T-cell (primary cell): ENCODE data around the gene CFAP77. TPM values are rescaled to one million over a fixed set of nuclear protein-coding genes. Genes with fewer than 3 reads are reported as not detected.
"Not testable (repeated sequence)": the region's sequence is repeated elsewhere in the genome, so short reads cannot be mapped to it uniquely, and the experiment has no call there.

ENCODE experiments used
- ATAC-seq, 4 experiments: fragments of 200-7000 bp in 3 of 4; fragments of 150-1000 bp in 1 of 4; cut with Tn5 transposase; replicated peaks in 1 of 4; 1 replicate in 3 of 4; 2 replicates in 1 of 4; pipeline ENCODE4 v1.10.0; 2021; ENCODE audit warnings: moderate library complexity in 3 of 4, mild to moderate bottlenecking in 2 of 4, moderate number of reproducible peaks in 1 of 4
- CTCF ChIA-PET, 2 donors: fragments of 300-600 bp; sonication (Branson Sonifier 250); formaldehyde crosslinking; loops; one replicate each; lab custom pipeline; 2022; ENCODE audit warnings: antibody characterized with exemption in 2 of 2; lab: Charles Lee
- POLR2A ChIA-PET, 2 donors: fragments of 300-600 bp; sonication (Branson Sonifier 250); formaldehyde crosslinking; loops; one replicate each; lab custom pipeline; 2022; ENCODE audit warnings: antibody characterized with exemption in 2 of 2; lab: Charles Lee
- DNase-seq, 35 experiments: peaks; one replicate each; pipeline versions ENCODE4 v3.0.0 to v3.0.0-alpha.2; 2013 to 2023
- H3K27ac ChIP-seq: one replicate; pipeline ENCODE4 v1.5.1; 2013; ENCODE audit warnings: low read length
- H3K27me3 ChIP-seq, 2 experiments: replicated peaks in 1 of 2; 1 replicate in 1 of 2; 2 replicates in 1 of 2; pipeline versions ENCODE4 v1.6.1 to v1.7.0; 2013; ENCODE audit warnings: low read length in 1 of 2, mixed read lengths in 1 of 2; ENCODE audit not compliant: control insufficient read depth in 2 of 2, insufficient read depth in 2 of 2; ENCODE audit errors: extremely low read depth in 1 of 2
- H3K36me3 ChIP-seq, 2 donors: 1 replicate in 1 of 2; 2 replicates in 1 of 2; pipeline versions ENCODE4 v1.6.1 to v1.7.0; 2013; ENCODE audit warnings: low read length in 1 of 2; ENCODE audit not compliant: control insufficient read depth in 2 of 2, insufficient read depth in 1 of 2; ENCODE audit errors: extremely low read depth in 1 of 2
- H3K4me1 ChIP-seq, 2 experiments: 1 replicate in 1 of 2; 2 replicates in 1 of 2; pipeline versions ENCODE4 v1.6.1 to v1.7.0; 2013; ENCODE audit warnings: low read length in 2 of 2, mixed read lengths in 1 of 2; ENCODE audit not compliant: insufficient read depth in 2 of 2, control insufficient read depth in 1 of 2; ENCODE audit errors: extremely low read depth in 1 of 2
- H3K4me3 ChIP-seq, 2 donors: 1 replicate in 1 of 2; 2 replicates in 1 of 2; pipeline versions ENCODE4 v1.5.1 to v1.7.0; 2013; ENCODE audit warnings: mild to moderate bottlenecking in 2 of 2, low read length in 1 of 2, moderate library complexity in 1 of 2; ENCODE audit not compliant: control insufficient read depth in 1 of 2; ENCODE audit errors: extremely low read depth in 1 of 2
- H3K9me3 ChIP-seq: 2 replicates; pipeline ENCODE4 v1.7.0; 2013
- H3K27ac Mint-ChIP-seq, 2 donors: one replicate each; pipeline ENCODE4 v1.8.0; 2020 to 2021; ENCODE audit warnings: mild to moderate bottlenecking in 2 of 2, mixed read lengths in 2 of 2
- H3K27me3 Mint-ChIP-seq, 2 donors: one replicate each; pipeline ENCODE4 v1.8.0; 2021 to 2022; ENCODE audit warnings: mixed read lengths in 2 of 2
- H3K36me3 Mint-ChIP-seq: one replicate; pipeline ENCODE4 v1.8.0; 2021; ENCODE audit warnings: mixed read lengths
- H3K4me1 Mint-ChIP-seq, 3 donors: one replicate each; pipeline ENCODE4 v1.8.0; 2020 to 2022; ENCODE audit warnings: mixed read lengths in 3 of 3, mild to moderate bottlenecking in 1 of 3
- H3K4me3 Mint-ChIP-seq, 3 donors: one replicate each; pipeline ENCODE4 v1.8.0; 2020 to 2022; ENCODE audit warnings: mild to moderate bottlenecking in 3 of 3, mixed read lengths in 3 of 3, moderate library complexity in 3 of 3
- H3K9me3 Mint-ChIP-seq, 3 donors: one replicate each; pipeline ENCODE4 v1.8.0; 2020 to 2022; ENCODE audit warnings: mixed read lengths in 3 of 3
- WGBS: methylation state at CpG from one replicate; pipeline ENCODE4 v1.1.5; 2013; ENCODE audit warnings: missing lambda C conversion rate; ENCODE audit not compliant: insufficient coverage; 5-methylcytosine and 5-hydroxymethylcytosine counted together
- total RNA-seq, 35 experiments: library from RNA in 6 of 35; stranded (reverse) in 6 of 35; fragments of 120-200 nt in 1 of 35; gene quantifications; one replicate each; pipeline versions ENCODE4 v1.2.1 to v1.2.4 and lab custom pipeline; 2013 to 2026

CFAP77 gene
- total RNA-seq, 5 donors from 2014 or later (not counting 1 experiment from before 2014, with no cell fraction given): not detected

- peaks cover 2 to 5% of the 10 kb centered on the region in 2 donors for H3K36me3 ChIP-seq
- CTCF ChIA-PET: interaction anchor here in 1 of 2 donors (0.6 kb wide), 1 partner anchor 641 kb away, joined by 4 read pairs; no protein-coding TSS in a partner anchor
- Mint-ChIP-seq H3K27ac (no peak overlapping the region), H3K4me3 (no peak overlapping the region), H3K9me3 (no peaks in the 10 kb centered on the region), H3K27me3 (no peaks in the 10 kb centered on the region), H3K36me3 (peaks cover 6% of the 10 kb centered on the region), H3K4me1 (peaks cover 11 to 20% (median 19%) of the 10 kb centered on the region in 3 donors)
- H3K27ac ChIP-seq: no peak overlapping the region
- no CpG with 5 or more reads among the region's 4 CpGs for WGBS
- no peak for ATAC-seq
- peaks cover 0 to 10% of the 10 kb centered on the region in 2 experiments for H3K4me1 ChIP-seq
- no peaks in the 10 kb centered on the region for H3K27me3 ChIP-seq
- POLR2A ChIA-PET: interaction anchor here in 1 of 2 donors (0.6 kb wide), 1 partner anchor 1035 kb away, joined by 4 read pairs; no protein-coding TSS in a partner anchor
- no peak overlapping the region for H3K4me3 ChIP-seq
- DNase-seq: no peak
- no peaks in the 10 kb centered on the region for H3K9me3 ChIP-seq
Observed at GRCh38 chr9:132370592-132370991, 39.4 kb upstream of the CFAP77 start.

GRCh38 chr9:132372177-132373095, 37.6 kb upstream of the CFAP77 start:
- Histone ChIP-seq H3K36me3 (peaks cover 2 to 22% of the 10 kb centered on the region in 2 donors), H3K9me3 (no peaks in the 10 kb centered on the region), H3K4me1 (peaks cover 0 to 10% of the 10 kb centered on the region in 2 experiments), H3K27ac (no peak overlapping the region), H3K4me3 (no peak overlapping the region), H3K27me3 (no peaks in the 10 kb centered on the region)
- Mint-ChIP-seq H3K4me1 (peaks cover 11 to 20% (median 19%) of the 10 kb centered on the region in 3 donors), H3K27me3 (no peaks in the 10 kb centered on the region), H3K4me3 (peak overlapping the region in 1 of 3 donors; percentile 9), H3K9me3 (no peaks in the 10 kb centered on the region), H3K36me3 (peaks cover 6% of the 10 kb centered on the region), H3K27ac (peak overlapping the region; percentile 30 to 75)
- 61% methylated on average over 5 of the region's 14 CpGs for WGBS
- ChIA-PET CTCF (no interaction called here), POLR2A (interaction anchor here in 1 of 2 donors (0.6 kb wide), 1 partner anchor 87 kb away, joined by 4 read pairs; no protein-coding TSS in a partner anchor)
- DNase-seq (no peak), ATAC-seq (peak in 3 of 4 experiments; percentile 29 to 48 (median 41))

GRCh38 chr9:132377769-132378168, 32.2 kb upstream of the CFAP77 start:
- peaks cover 14 to 28% (median 20%) of the 10 kb centered on the region in 3 donors for H3K4me1 Mint-ChIP-seq
- not testable (repeated sequence) for H3K27me3 Mint-ChIP-seq

GRCh38 chr9:132378416-132378815, 31.6 kb upstream of the CFAP77 start:
- POLR2A ChIA-PET, H3K27me3 ChIP-seq, DNase-seq, CTCF ChIA-PET, H3K4me3 Mint-ChIP-seq, H3K9me3 ChIP-seq, H3K27ac ChIP-seq, ATAC-seq, H3K4me1 ChIP-seq, H3K27ac Mint-ChIP-seq, H3K27me3 Mint-ChIP-seq, H3K9me3 Mint-ChIP-seq, H3K4me3 ChIP-seq: not testable (repeated sequence)
- H3K36me3 ChIP-seq: peaks cover 2 to 62% of the 10 kb centered on the region in 2 donors
- Mint-ChIP-seq H3K4me1 (peaks cover 14 to 27% (median 16%) of the 10 kb centered on the region in 3 donors), H3K36me3 (peaks cover 24% of the 10 kb centered on the region)
- WGBS: 93% methylated on average over 3 of the region's 3 CpGs

More at GRCh38 chr9:132377769-132378168, 32.2 kb upstream of the CFAP77 start:
- H3K36me3 Mint-ChIP-seq: peaks cover 20% of the 10 kb centered on the region
- Histone ChIP-seq H3K36me3 (peaks cover 2 to 59% of the 10 kb centered on the region in 2 donors), H3K4me1 (peaks cover 3 to 12% of the 10 kb centered on the region in 2 experiments)
- H3K4me3 ChIP-seq, H3K27me3 ChIP-seq, DNase-seq, POLR2A ChIA-PET, H3K27ac Mint-ChIP-seq, H3K9me3 Mint-ChIP-seq, H3K4me3 Mint-ChIP-seq, CTCF ChIA-PET, ATAC-seq, H3K27ac ChIP-seq, H3K9me3 ChIP-seq: not testable (repeated sequence)
- 100% methylated on average over 2 of the region's 2 CpGs for WGBS

GRCh38 chr9:132381966-132382541, 28.0 kb upstream of the CFAP77 start:
- Histone ChIP-seq H3K27me3 (no peaks in the 10 kb centered on the region), H3K36me3 (peaks cover 8 to 69% of the 10 kb centered on the region in 2 donors), H3K4me3 (no peak overlapping the region), H3K27ac (no peak overlapping the region), H3K9me3 (no peaks in the 10 kb centered on the region), H3K4me1 (peaks cover 5 to 7% of the 10 kb centered on the region in 2 experiments)
- CTCF ChIA-PET: no interaction called here
- POLR2A ChIA-PET: no interaction called here
- Mint-ChIP-seq H3K4me1 (peaks cover 22 to 31% (median 24%) of the 10 kb centered on the region in 3 donors), H3K36me3 (peaks cover 48% of the 10 kb centered on the region), H3K9me3 (no peaks in the 10 kb centered on the region), H3K27me3 (no peaks in the 10 kb centered on the region), H3K4me3 (no peak overlapping the region), H3K27ac (peak overlapping the region; percentile 37 to 51)
- WGBS: 92% methylated on average over 5 of the region's 9 CpGs
- ATAC-seq (no peak), DNase-seq (no peak)

- no peak for DNase-seq
- H3K9me3 ChIP-seq: no peaks in the 10 kb centered on the region
- H3K9me3 Mint-ChIP-seq: no peaks in the 10 kb centered on the region
- ATAC-seq: no peak
- ChIA-PET POLR2A (no interaction called here), CTCF (no interaction called here)
- H3K4me1 Mint-ChIP-seq: peaks cover 22 to 31% (median 24%) of the 10 kb centered on the region in 3 donors
- no peak overlapping the region for H3K27ac ChIP-seq
- WGBS: 93% methylated on average over 4 of the region's 10 CpGs
- H3K4me1 ChIP-seq: peaks cover 5 to 7% of the 10 kb centered on the region in 2 experiments
- H3K4me3 Mint-ChIP-seq: no peak overlapping the region
- H3K36me3 ChIP-seq: peaks cover 12 to 69% of the 10 kb centered on the region in 2 donors
- H3K4me3 ChIP-seq: no peak overlapping the region
- no peaks in the 10 kb centered on the region for H3K27me3 ChIP-seq
- peaks cover 60% of the 10 kb centered on the region for H3K36me3 Mint-ChIP-seq
- peak overlapping the region in 1 of 2 donors; percentile 68 for H3K27ac Mint-ChIP-seq
- H3K27me3 Mint-ChIP-seq: no peaks in the 10 kb centered on the region
Observed at GRCh38 chr9:132383462-132383883, 26.5 kb upstream of the CFAP77 start.
